ENCODE results near the gene MST1. TPM values are rescaled to one million over a fixed set of nuclear protein-coding genes. Genes with fewer than 3 reads are reported as not detected.

MST1 gene
- total RNA-seq, 4 donors from 2014 or later: 16.7 to 83.4 (median 21.9) TPM

GRCh38 chr3:49656541-49657112 is 32.6 kb downstream of the MST1 start:
- Histone ChIP-seq H3K27me3 (peaks cover 3% of the 10 kb centered on the region), H3K4me3 (no peak overlapping the region), H3K9me3 (no peaks in the 10 kb centered on the region), H3K27ac (no peak overlapping the region), H3K36me3 (no peaks in the 10 kb centered on the region), H3K4me1 (no peaks in the 10 kb centered on the region)
- 55% methylated on average over 9 of the region's 18 CpGs for WGBS
- no peak for DNase-seq (ENCODE audit: low spot score in 2 of 2)
- TF ChIP-seq POLR2A (IDR thresholded peaks at IDR 0.05) (no peak), POLR2AphosphoS5 (IDR thresholded peaks at IDR 0.05) (no peak), CTCF (IDR thresholded peaks at IDR 0.05) (no peak), EP300 (IDR thresholded peaks at IDR 0.05) (no peak)

- Histone ChIP-seq H3K27me3 (peaks cover 3% of the 10 kb centered on the region), H3K4me3 (no peak overlapping the region), H3K36me3 (no peaks in the 10 kb centered on the region), H3K27ac (no peak overlapping the region), H3K9me3 (no peaks in the 10 kb centered on the region), H3K4me1 (no peaks in the 10 kb centered on the region)
- DNase-seq (ENCODE audit: low spot score in 2 of 2): no peak
- TF ChIP-seq CTCF (IDR thresholded peaks at IDR 0.05): no peak
- no peak for TF ChIP-seq EP300 (IDR thresholded peaks at IDR 0.05)
- no peak for TF ChIP-seq POLR2AphosphoS5 (IDR thresholded peaks at IDR 0.05)
- no peak for TF ChIP-seq POLR2A (IDR thresholded peaks at IDR 0.05)
- WGBS: 94% methylated on average over 13 of the region's 19 CpGs
These were observed 33.5 kb downstream of the MST1 start for GRCh38 chr3:49655731-49656285.

- TF ChIP-seq POLR2AphosphoS5 (IDR thresholded peaks at IDR 0.05): no peak
- TF ChIP-seq POLR2A (IDR thresholded peaks at IDR 0.05): no peak
- TF ChIP-seq EP300 (IDR thresholded peaks at IDR 0.05): no peak
- no peak for TF ChIP-seq CTCF (IDR thresholded peaks at IDR 0.05)
- Histone ChIP-seq H3K27me3 (peaks cover 3% of the 10 kb centered on the region), H3K4me1 (no peaks in the 10 kb centered on the region), H3K4me3 (no peak overlapping the region), H3K27ac (no peak overlapping the region), H3K36me3 (no peaks in the 10 kb centered on the region), H3K9me3 (no peaks in the 10 kb centered on the region)
- no CpG with 5 or more reads among the region's 10 CpGs for WGBS
- DNase-seq (ENCODE audit: low spot score in 2 of 2): no peak
These were observed 34.2 kb downstream of the MST1 start for GRCh38 chr3:49654955-49655556.

GRCh38 chr3:49654176-49654825 is 35.0 kb downstream of the MST1 start:
- no peak for TF ChIP-seq EP300 (IDR thresholded peaks at IDR 0.05)
- TF ChIP-seq CTCF (IDR thresholded peaks at IDR 0.05): no peak
- no peak for TF ChIP-seq POLR2AphosphoS5 (IDR thresholded peaks at IDR 0.05)
- no peak for TF ChIP-seq POLR2A (IDR thresholded peaks at IDR 0.05)
- no peak overlapping the region for H3K4me3 ChIP-seq
- H3K9me3 ChIP-seq: no peaks in the 10 kb centered on the region
- no peaks in the 10 kb centered on the region for H3K4me1 ChIP-seq
- peaks cover 3% of the 10 kb centered on the region for H3K27me3 ChIP-seq
- 90% methylated on average over 15 of the region's 17 CpGs for WGBS
- no peak for DNase-seq (ENCODE audit: low spot score in 2 of 2)
- no peaks in the 10 kb centered on the region for H3K36me3 ChIP-seq
- no peak overlapping the region for H3K27ac ChIP-seq

GRCh38 chr3:49653621-49654020 is 35.7 kb downstream of the MST1 start:
- TF ChIP-seq POLR2AphosphoS5 (IDR thresholded peaks at IDR 0.05): no peak
- TF ChIP-seq CTCF (IDR thresholded peaks at IDR 0.05): no peak
- no peak for TF ChIP-seq EP300 (IDR thresholded peaks at IDR 0.05)
- no peak for TF ChIP-seq POLR2A (IDR thresholded peaks at IDR 0.05)
- H3K36me3 ChIP-seq: no peaks in the 10 kb centered on the region
- H3K4me3 ChIP-seq: no peak overlapping the region
- peaks cover 3% of the 10 kb centered on the region for H3K27me3 ChIP-seq
- WGBS: 76% methylated on average over 5 of the region's 8 CpGs
- no peaks in the 10 kb centered on the region for H3K4me1 ChIP-seq
- H3K27ac ChIP-seq: no peak overlapping the region
- no peak for DNase-seq (ENCODE audit: low spot score in 2 of 2)
- H3K9me3 ChIP-seq: no peaks in the 10 kb centered on the region

Data from suprapubic skin (tissue), 4 donors.